HG03066 (cell line): ENCODE measurements around the gene HS2ST1.
"Not testable (repeated sequence)": the region's sequence is repeated elsewhere in the genome, so short reads cannot be mapped to it uniquely, and the experiment has no call there.

Experiments used
- ATAC-seq: cut with Tn5 transposase; IDR thresholded peaks from one replicate; pipeline ENCODE4 v1.9.1; 2021; ENCODE audit warnings: low read depth; ENCODE audit not compliant: unreplicated experiment

HS2ST1 gene

DNA sequence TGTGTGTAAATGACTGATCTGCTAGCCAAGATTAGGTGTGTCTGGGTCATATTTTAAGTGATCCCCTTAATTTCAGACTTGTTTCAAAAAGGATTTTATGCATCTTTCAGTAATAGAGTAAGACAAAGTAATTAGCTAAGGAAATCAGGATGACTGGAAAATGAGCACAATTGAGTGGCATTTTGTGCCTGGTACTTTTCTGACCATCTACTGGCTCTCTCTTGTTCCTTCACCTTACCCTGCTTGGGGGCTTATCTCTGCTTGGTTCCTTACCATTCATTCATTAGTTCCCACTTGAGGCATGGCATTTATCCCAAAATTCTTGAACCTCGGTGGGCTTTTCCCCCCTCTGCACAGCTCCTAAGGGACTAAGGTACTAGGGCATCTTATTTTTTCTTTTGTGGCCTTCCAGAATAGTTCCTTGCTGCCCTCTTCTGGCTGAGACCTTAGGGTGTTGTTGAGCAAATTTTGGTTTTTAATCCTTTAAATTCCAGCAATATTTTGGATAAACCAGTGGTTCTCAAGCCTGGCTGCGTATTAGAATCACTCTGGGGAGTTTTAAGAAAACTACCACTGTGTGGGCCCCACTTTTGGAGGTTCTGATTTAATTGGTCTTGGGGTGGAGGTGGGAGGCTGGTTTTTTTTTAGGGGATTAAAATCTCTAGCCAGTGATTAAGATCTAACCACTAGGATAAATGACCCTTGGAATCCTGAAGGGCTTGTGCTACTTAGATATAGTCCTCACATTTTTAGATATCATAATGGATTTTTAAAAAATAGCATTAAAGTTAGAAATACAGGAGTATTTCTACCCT lies 50.8 kb downstream of the HS2ST1 start:
- ATAC-seq: no peak

DNA sequence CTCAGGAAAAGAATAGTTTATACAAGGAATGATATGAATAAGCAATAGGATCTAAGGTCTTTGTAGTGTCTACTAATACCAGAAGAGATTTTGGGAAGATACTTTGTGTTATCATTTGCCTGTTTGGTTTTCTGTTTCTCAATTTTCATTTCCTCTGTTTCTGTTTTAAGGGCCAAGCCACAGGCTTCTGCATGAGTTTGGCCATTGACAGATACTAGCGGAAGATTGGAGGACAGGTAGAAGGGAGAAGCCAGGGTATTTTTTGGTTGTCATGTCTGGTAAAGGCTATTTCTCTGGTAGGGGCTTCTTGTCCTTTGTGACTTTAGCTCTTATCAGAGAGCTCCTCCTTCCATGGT lies 51.4 kb downstream of the HS2ST1 start:
- ATAC-seq: peak; percentile 74

DNA sequence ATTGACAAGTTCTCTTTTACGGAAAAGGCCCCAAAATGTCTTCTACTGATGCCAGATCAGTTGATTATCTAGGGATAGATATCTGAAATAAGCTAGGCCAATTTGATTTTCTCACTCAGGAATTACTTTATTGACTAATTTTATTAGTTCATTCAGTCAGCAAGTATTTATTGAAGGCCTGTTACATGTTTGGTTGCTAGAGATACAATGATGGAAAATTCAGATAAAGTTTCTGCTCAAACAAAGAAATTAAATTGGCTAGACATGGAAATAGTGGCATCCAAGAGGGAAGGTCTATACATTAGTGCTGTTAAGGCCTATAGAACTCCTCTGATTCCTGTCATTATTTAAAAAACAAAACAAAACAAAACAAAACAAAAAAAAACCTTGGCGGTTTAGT lies 56.5 kb downstream of the HS2ST1 start:
- no peak for ATAC-seq

DNA sequence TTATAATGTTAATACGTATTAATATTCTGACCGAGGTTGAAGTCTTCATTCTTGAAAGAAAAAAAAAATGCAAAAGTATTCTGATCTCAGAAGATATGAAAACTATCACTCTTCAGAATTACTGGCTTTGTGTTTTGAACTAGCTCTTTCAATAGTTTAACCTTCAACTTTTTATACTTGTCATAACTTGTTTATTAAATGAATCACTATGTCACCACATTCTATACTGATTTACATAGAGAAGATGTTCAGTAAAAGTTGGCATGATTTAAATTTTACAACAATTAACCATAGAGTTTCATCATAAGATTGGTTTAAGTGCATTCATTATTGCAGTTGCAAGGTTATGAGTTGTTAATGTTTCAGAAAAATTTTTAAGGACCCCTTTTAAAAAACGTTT lies 57.3 kb downstream of the HS2ST1 start:
- ATAC-seq: no peak

DNA sequence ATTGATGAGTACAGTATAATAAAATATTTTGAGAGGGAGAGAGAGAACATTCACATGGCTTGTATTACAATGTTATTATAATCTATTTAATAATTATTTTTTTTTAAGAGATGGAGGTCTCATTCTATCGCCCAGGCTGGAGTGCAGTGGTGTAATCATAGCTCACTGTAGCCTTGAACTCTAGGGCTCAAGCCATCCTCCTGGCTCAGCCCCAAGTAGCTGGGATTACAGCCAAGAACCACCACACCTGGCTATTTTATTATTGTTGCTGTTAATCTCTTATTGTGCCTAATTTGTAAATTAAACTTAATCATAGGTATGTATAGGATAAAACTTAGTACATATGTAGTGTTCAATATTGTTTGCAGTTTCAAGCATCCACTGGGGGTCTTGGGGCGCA lies 57.8 kb downstream of the HS2ST1 start:
- no peak for ATAC-seq

DNA sequence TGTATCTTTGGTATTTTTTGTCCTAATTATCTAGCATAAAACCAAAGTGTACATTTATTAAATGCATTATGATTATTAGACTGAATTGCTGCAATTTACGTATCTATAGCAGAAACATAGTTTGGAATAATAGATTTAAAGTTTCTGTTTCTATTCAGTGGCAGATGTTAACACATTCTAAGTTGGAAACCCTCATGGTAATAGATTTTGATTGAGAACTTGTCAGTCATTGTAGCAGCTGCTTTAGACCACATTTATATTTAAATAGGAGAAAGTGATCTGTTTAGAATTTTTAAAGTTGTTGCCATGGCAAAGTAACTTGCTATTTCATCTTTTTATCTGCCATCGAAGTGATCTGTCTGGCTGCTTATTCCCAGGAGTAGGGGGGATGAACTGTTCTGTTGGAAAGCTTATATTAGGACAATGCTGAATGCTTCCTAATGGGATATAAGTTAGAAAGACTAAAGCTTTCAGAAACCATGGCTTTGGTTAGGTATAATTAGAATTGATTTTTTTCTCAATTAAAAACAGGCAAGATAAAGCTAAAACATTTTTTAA lies 61.6 kb downstream of the HS2ST1 start:
- no peak for ATAC-seq

DNA sequence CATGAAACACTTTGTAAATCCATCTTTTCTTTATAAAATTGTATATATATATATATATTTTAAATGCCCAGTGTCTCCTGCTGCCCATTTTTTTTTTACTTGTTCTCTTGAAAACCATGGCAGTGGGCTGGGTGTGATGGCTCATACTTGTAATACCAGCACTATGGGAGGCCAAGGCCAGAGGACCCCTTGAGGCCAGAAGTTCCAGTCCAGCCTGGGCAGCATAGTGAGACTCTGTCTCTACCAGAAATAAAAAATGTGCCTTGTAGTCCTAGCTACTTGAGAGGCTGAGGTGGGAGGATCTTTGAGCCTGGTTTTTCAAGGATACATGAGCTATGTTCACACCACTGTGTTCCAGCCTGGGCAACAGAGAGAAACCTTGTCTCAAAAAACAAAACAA lies 62.2 kb downstream of the HS2ST1 start:
- no peak for ATAC-seq

DNA sequence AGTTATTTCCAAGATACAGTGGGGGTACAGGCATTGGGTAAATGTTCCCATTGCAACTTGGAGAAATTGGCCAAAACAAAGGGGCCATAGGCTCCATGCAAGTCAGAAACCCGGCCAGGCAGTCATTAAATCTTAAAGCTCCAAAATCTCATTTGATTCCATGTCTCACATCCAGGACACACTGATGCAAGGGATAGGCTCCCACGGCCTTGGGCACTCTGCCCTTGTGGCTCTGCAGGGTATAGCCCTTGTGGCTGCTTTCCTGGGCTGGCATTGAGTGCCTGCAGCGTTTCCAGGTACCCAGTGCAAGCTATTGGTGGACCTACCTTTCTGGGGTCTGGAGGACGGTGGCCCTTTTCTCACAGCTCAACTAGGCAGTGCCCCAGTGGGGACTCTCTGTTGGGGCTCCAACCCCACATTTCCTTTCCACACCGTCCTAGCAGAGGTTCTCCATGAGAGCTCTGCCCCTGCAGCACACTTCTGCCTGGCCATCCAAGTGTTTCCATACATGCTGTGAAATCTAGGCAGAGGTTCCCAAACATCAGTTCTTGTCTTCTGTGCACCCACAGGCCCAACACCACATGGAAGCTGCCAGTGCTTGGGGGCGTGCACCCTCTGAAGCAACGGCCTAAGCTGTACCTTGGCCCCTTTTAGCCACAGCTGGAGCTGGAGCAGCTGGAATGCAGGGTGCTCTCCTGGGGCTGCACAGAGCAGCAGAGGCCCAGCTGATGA lies 67.2 kb downstream of the HS2ST1 start:
- no peak for ATAC-seq

DNA sequence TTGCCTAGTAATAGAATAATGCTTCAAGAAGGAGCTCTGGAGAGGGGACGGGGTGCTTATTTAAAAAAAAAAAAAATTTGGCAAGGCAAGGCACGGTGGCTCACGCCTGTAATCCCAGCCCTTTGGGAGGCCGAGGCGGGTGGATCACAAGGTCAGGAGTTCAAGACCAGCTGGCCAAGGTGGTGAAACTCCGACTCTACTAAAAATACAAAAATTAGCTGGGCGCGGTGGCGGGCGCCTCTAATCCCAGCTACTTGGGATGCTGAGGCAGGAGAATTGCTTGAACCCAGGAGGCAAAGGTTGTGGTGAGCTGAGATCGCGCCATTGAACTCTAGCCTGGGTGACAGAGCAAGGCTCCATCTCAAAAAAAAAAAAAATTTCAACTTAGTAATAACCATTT lies 69.2 kb downstream of the HS2ST1 start:
- not testable (repeated sequence) for ATAC-seq

DNA sequence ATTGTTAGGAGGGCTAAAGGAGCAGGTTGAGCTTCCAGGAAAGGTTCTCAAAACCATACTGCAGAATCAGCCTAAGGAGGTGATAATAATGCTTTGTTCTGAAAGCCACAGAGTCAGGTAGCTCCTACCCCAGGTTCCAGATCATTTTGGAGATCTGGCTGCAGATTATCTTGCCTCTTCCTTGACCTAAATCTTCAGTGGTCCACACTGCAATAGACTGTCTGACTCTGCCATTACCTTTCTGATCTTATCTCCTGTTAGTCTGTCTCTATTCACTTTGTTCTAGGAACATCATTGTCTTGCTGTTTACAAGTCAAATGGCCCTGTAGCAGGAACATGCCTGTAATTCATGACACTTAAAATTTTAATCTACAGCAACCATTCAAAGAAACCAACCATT lies 73.0 kb downstream of the HS2ST1 start:
- no peak for ATAC-seq

DNA sequence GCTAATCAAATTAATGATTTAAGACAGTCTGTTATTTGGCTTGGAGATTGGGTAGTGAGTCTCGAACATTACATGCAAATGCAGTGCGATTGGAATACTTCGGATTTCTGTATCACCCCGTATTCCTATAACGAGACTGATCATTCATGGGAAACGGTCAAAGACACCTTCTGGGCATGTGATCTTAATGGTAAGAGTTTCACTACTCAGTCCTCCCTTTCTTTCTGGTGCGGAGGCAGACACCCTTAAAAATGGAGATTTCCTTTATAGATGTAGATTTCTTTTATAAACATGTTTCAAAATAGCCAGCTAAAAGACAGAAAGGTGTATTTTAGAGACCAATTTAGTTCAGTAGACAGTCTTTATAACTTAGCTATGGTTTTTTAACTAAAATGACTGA lies 74.4 kb downstream of the HS2ST1 start:
- ATAC-seq: no peak

DNA sequence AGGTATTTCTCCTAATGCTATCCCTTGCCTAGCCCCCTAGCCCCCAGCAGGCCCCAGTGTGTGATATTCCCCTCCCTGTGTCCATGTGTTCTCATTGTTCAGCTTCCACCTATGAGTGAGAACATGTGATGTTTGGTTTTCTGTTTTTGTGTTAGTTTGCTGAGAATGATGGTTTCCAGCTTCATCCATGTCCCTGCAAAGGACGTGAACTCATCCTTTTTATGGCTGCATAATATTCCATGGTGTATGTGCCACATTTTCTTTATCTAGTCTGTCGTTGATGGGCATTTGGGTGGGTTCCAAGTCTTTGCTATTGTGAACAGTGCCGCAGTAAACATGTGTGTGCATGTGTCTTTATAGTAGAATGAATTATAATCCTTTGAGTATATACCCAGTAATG lies 75.3 kb downstream of the HS2ST1 start:
- not testable (repeated sequence) for ATAC-seq

DNA sequence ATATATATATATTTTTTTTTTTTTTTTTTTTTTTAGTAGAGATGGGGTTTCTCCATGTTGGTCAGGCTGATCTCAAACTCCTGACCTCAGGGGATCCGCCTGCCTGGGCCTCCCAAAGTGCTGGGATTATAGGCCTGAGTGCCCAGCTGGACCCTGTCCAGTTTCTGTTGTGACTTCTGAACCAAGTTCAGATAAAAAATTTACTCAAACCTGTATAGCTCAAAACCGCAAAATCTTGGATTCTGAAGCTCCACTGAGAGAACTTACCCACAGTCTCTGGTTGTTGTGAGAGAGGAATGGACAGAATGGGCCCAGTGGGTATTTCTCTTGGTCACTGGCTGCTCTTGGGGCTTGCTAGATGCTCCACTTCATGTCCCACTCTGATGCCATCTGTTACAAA lies 76.4 kb downstream of the HS2ST1 start:
- ATAC-seq: no peak

DNA sequence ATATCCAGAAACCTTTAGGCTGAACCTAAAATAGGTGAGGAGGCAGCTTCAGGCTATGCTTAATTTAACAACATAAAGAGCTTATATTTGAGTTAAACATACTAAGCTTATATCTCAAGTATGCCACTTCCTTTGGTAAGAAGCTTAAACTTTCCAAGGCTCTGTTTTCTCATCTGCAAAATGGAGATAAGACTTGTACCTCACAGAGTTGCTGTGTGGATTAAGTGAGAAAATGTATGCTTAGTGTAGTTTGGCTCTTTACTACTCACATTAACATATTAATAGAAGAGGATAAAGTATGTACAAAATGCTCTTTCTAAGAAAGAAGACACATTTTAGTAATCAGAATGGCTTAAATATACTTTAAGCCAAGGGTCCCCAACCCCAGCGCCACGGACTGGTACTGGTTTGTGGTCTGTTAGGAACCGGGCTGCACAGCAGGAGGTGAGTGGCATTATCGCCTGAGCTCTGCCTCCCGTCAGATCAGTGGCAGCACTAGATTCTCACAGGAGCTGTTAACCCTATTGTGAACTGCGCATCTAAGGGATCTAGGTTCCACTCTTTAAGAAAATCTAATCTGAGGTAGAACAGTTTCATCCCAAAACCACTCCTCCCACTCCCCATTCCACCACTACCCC lies 77.2 kb downstream of the HS2ST1 start:
- ATAC-seq: no peak

DNA sequence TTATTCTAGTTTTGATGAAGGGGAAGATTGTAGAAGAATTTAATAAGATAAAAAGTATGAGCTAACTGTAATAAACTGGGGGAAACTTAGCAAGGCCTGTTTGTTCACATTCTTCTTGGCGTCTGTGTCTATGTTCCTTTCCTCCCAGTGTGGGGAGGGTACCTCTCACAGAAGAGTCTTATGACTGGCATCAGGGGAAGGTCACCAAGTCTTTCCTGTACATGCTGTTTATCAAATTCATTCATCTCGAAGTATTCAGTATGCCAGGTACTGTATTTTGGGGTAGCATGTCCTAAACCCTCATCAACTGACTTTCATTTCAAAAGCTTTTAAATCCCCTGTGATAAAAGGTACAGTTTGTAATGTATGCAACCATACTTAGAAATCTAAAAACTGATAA lies 78.4 kb downstream of the HS2ST1 start:
- ATAC-seq: no peak

DNA sequence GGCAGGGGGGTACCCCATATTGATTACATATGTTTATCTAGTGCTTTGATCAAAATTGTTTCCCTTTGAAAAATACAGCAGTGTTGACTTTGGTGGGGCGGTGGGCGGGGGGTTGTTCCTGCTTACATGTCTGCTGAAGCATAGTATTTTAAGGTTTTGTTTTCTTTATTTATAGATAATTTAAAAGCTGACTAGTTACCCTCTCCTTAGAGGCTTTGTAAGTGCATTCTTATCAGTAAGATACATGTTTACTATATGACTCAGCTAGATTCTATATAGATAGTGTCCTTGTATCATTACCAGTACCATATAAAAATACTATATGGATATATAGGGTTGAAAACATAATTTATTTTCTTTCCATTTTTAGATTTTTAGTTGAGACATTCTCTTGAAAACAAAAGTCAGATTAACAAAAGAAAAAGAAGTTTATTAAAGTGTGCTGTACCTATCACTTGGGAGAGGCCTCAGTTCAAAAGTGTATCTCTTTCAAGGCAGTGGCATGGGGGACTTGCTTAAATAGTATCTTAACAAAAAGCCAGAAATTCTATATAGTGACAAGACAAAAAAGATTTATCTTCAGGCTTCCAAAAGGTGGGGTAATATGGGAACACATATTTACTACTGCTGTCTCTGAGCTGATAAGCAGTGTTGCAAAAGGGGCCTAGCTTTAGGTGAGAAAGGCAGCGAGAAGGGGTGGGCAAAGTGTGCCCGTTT lies 79.0 kb downstream of the HS2ST1 start:
- no peak for ATAC-seq

DNA sequence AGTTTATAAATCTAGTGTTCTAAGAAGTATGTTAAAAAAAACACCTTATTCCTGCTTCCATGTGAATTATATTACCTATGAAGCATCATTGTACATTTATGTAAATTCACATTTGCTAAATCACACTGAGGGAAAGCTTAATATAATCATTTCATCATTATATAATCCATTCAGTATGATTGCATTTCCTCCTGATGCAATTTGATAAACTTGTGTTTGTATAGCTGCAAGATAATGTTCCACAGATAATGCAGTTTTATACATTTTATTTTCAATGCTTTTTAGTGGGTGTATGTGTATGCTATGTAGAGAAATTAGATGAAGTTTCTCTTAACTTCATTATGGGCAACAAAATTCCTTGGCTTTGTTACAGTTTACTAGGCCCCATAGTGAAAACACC lies 79.6 kb downstream of the HS2ST1 start:
- no peak for ATAC-seq

DNA sequence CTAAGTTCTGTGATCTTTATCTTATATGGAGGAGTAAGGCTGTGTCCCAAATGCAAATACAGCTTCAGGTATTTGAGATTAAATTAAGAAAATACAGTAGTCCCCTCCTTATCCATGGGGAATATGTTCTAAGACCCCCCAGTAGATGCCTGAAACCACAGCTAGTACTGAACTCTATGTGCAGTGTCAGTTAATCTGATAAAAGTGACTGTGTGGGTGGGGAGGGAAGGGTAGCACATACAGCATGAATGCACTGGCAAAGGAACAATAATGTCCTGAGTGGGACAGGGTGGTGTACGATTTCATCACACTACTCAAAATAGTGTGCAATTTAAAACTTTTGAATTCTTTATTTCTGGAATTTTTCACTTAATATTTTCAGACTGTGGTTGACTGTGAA lies 83.1 kb downstream of the HS2ST1 start:
- ATAC-seq: no peak

DNA sequence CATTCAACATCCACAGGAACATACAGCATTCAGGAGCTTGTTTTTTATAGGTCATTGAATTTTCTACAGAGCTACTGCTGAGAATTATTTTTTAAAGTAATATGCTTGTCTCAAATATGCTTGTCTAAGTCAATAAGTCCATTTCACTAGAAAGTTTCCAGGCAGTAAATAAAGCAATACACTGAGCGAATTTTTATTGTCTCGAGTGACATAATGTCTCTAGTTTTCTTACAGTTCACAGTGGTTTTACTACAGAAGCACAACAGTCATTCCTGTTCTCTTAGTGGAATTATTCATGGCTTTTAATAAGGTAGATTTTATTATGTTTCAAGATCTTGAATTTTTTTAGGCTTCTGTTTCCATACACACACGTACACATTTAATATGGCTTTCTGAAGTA lies 83.8 kb downstream of the HS2ST1 start:
- no peak for ATAC-seq

DNA sequence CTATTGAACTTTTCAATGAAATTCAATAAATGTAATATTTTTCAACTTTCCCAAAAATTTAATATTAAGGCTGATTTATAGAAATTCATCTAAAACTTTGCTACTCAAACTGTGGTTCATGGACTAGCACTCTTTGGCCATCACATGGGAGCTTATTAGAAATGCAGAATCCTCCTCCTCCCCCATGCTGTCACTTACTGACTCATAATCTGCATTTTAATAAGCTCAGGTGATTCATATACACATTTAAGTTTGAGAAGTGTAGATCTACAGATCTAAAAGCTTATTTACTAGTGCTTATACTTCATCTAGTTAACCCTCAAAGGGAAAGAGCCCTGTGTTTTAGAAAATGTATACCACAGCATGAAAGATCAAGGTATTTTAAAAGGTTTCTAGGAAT lies 84.3 kb downstream of the HS2ST1 start:
- no peak for ATAC-seq

DNA sequence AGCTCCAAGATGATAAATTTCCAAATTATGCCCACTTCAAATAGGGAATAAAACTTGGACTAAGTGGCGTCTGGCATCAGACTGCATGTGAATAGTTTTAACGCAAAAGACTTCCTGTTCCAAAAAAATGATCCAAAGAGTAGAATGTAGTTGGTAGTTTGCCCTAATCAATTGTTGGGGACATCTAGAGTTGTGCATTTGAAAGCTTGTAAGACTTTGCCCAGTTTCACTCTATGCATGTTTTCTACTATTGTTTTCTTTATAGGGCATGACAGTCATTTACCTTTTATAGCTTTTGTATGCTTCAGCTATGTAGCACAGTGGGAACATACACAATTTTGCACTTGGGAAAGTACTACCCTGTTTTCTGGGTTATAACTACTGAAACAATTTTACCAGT lies 86.0 kb downstream of the HS2ST1 start:
- ATAC-seq: no peak
